ENCODE measurements around the gene ATE1. TPM values are rescaled to one million over a fixed set of nuclear protein-coding genes. Genes with fewer than 3 reads are reported as not detected.
"Not testable (repeated sequence)": the region's sequence is repeated elsewhere in the genome, so short reads cannot be mapped to it uniquely, and the experiment has no call there.

ATE1 gene
- total RNA-seq, 1 experiment from 2014 or later, result 18.7 TPM

- DNase-seq, result no peak
- H3K4me3 Mint-ChIP-seq (ENCODE audit: low read depth, unreplicated experiment), result no peak overlapping the region
- no TSS peak for BruUV-seq (replicated peaks)
- CTCF ChIA-PET, result no interaction called here
- no peak for TF ChIP-seq CTCF (IDR thresholded peaks at IDR 0.05; ENCODE audit: unreplicated experiment)
- peaks cover 14% of the 10 kb centered on the region for H3K27me3 Mint-ChIP-seq (ENCODE audit: unreplicated experiment)
- H3K27ac Mint-ChIP-seq (ENCODE audit: unreplicated experiment), result no peak overlapping the region
- no peaks in the 10 kb centered on the region for H3K4me1 Mint-ChIP-seq (ENCODE audit: low read depth, unreplicated experiment)
- intact Hi-C loops (cut with micrococcal nuclease; ENCODE audit: unreplicated experiment), result no loop called here
- H3K36me3 Mint-ChIP-seq (ENCODE audit: insufficient read depth, unreplicated experiment), result no peaks in the 10 kb centered on the region
- no peaks in the 10 kb centered on the region for H3K9me3 Mint-ChIP-seq (ENCODE audit: low read depth, unreplicated experiment)
Measured at GRCh38 chr10:121708728-121709674, 218.8 kb downstream of the ATE1 start.

DNA sequence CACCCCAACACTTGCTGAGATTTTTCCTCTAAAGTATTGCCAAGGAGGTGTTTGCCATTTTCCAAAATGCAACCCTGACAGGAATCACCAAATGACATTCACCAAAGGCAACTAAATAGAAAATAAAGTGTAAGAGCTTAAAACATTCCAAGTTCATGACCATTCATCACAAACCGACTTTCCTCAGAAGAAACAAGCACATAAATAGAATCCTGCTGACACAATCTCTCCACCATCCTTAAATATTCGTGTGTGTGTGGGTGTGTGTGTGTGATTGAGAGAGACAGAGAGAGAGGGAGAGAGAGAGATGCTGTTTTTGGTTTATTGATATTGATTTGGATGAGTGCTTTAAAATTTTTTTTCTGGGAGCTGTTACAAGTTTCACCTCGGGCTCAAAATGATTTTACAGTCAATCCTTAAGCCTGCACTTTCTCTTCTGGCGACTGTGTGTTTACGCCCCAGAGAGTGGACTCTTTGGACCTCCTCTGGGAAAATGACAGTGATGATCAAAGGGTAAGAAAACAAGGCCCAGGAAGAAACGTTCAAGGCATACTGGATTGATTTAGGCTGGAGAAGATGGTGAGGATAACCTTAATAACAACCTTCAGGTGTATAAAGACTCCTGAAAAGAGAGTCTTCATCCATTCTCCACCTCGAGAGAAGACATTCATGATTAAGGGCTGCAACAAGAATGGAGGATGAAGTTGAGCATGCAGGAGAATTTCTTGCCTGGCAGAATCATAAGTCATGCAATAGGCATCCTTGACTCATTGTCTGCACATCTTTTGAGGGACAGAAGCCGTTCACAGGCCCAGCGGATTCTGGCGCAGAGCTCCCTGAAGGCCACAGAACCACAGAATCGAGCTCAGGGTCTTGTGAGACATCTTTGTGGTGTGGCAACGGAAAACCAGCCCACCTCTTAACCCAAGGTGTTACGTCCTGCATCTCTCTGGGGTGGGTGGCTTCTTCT is 225.2 kb downstream of the ATE1 start:
- intact Hi-C loops (cut with micrococcal nuclease; ENCODE audit: unreplicated experiment), result no loop called here
- CTCF ChIA-PET, result no interaction called here
- Mint-ChIP-seq H3K4me3 (ENCODE audit: low read depth, unreplicated experiment) (no peak overlapping the region), H3K36me3 (ENCODE audit: insufficient read depth, unreplicated experiment) (no peaks in the 10 kb centered on the region), H3K4me1 (ENCODE audit: low read depth, unreplicated experiment) (no peaks in the 10 kb centered on the region), H3K27me3 (ENCODE audit: unreplicated experiment) (peaks cover 14% of the 10 kb centered on the region), H3K9me3 (ENCODE audit: low read depth, unreplicated experiment) (no peaks in the 10 kb centered on the region), H3K27ac (ENCODE audit: unreplicated experiment) (no peak overlapping the region)
- DNase-seq, result no peak
- TF ChIP-seq CTCF (IDR thresholded peaks at IDR 0.05; ENCODE audit: unreplicated experiment), result no peak
- no TSS peak for BruUV-seq (replicated peaks)

DNA sequence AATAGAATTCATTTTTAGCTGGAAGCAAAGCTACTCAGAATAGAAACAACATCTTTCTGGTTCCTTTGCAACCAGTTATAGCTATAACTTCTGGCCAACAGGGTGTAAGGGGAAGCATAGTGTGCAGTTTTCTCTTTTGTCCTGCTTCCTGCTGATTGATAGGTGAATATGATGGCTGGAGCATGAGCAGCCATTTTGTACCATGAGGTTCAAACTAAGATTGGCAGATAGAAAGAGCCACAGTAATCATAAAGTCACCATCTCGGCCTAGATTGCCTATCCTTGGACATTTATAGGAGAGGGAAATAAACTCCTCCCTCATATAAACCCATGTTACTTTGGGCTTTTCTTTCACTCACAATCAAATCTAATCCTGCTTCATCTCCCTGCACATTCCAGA is 227.4 kb downstream of the ATE1 start:
- no TSS peak for BruUV-seq (replicated peaks)
- Mint-ChIP-seq H3K4me1 (ENCODE audit: low read depth, unreplicated experiment) (no peaks in the 10 kb centered on the region), H3K4me3 (ENCODE audit: low read depth, unreplicated experiment) (no peak overlapping the region), H3K27ac (ENCODE audit: unreplicated experiment) (no peak overlapping the region), H3K27me3 (ENCODE audit: unreplicated experiment) (peaks cover under 1% of the 10 kb centered on the region), H3K9me3 (ENCODE audit: low read depth, unreplicated experiment) (no peaks in the 10 kb centered on the region), H3K36me3 (ENCODE audit: insufficient read depth, unreplicated experiment) (peaks cover 3% of the 10 kb centered on the region)
- DNase-seq, result no peak
- no peak for TF ChIP-seq CTCF (IDR thresholded peaks at IDR 0.05; ENCODE audit: unreplicated experiment)
- CTCF ChIA-PET, result no interaction called here
- intact Hi-C loops (cut with micrococcal nuclease; ENCODE audit: unreplicated experiment), result no loop called here

- CTCF ChIA-PET; intact Hi-C loops (cut with micrococcal nuclease; ENCODE audit: unreplicated experiment); H3K4me3 Mint-ChIP-seq (ENCODE audit: low read depth, unreplicated experiment); DNase-seq; H3K27ac Mint-ChIP-seq (ENCODE audit: unreplicated experiment); H3K27me3 Mint-ChIP-seq (ENCODE audit: unreplicated experiment); H3K9me3 Mint-ChIP-seq (ENCODE audit: low read depth, unreplicated experiment); BruUV-seq (replicated peaks); H3K36me3 Mint-ChIP-seq (ENCODE audit: insufficient read depth, unreplicated experiment); H3K4me1 Mint-ChIP-seq (ENCODE audit: low read depth, unreplicated experiment): not testable (repeated sequence)
Measured at GRCh38 chr10:121699703-121700102, 228.1 kb downstream of the ATE1 start.

Data from Calu3 (cell line).